Measurements from ENCODE around the gene TRIM62.

DNA sequence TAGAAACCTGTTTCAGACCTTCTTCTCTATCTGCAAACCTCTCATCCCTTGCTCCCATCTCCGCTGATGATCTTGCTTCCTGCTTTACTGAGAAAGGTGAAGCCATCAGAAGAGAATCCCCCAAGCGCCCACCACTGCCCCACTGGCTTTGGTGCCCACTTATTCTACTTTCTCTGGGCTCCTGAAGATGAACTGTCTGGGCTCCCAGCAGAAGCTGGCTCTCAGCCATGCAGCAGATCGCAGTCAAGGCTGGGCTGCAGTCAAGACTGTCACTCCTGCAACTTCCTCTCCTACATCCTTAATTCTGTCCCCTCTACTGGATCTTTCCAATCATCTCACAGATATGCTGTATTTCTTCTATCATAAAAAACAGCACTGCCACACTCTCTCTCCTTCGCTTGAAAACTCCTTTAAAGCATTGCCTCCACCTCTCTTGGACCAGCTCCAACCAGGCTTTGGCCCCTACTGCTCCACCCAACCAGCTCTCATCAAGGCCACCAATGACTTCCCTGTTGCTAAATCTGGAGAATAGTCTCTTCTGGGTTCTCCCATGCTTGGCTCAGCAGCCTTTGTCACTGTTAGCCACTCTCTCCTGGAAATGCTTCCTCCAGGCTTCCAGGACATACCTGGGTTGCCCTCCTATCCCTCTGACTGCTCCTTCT, 25.8 kb downstream of the TRIM62 start:
- TF ChIP-seq EZH2phosphoT487 (IDR thresholded peaks at IDR 0.05) = no peak
- TF ChIP-seq, protein P1, sequence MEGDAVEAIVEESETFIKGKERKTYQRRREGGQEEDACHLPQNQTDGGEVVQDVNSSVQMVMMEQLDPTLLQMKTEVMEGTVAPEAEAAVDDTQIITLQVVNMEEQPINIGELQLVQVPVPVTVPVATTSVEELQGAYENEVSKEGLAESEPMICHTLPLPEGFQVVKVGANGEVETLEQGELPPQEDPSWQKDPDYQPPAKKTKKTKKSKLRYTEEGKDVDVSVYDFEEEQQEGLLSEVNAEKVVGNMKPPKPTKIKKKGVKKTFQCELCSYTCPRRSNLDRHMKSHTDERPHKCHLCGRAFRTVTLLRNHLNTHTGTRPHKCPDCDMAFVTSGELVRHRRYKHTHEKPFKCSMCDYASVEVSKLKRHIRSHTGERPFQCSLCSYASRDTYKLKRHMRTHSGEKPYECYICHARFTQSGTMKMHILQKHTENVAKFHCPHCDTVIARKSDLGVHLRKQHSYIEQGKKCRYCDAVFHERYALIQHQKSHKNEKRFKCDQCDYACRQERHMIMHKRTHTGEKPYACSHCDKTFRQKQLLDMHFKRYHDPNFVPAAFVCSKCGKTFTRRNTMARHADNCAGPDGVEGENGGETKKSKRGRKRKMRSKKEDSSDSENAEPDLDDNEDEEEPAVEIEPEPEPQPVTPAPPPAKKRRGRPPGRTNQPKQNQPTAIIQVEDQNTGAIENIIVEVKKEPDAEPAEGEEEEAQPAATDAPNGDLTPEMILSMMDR (IDR thresholded peaks at IDR 0.05) = no peak
